K562 (cell line): Measurements from ENCODE around the gene GLI1. TPM values are rescaled to one million over a fixed set of nuclear protein-coding genes. Genes with fewer than 3 reads are reported as not detected.

Experiments used
- ATAC-seq: fragments of 200-7000 bp; cut with Tn5 transposase; 3 replicates; pipeline ENCODE4 v1.9.1; 2020; ENCODE audit warnings: moderate library complexity
- BruUV-seq: library from RNA; stranded (reverse); fragments of 400-500 nt; replicated peaks from 2 replicates; lab custom pipeline; 2021; lab: Mats Ljungman, UMichigan
- CTCF ChIA-PET: fragments of 300-600 bp; formaldehyde crosslinking; extraction: SDS; loops from one replicate; lab custom pipeline; 2021; ENCODE audit warnings: low intra/inter-chr PET ratio; lab: Yijun Ruan, JAX
- POLR2A ChIA-PET: fragments of 300-600, 350-650 bp; sonication (Branson Sonifier 250); formaldehyde crosslinking; extraction: SDS; loops from one replicate; lab custom pipeline; 2021; ENCODE audit warnings: antibody characterized with exemption, inconsistent platforms; lab: Yijun Ruan, JAX
- DNase-seq, 4 experiments: peaks; one replicate each; pipeline versions ENCODE4 v3.0.0 to v3.0.0-alpha.2; 2011 to 2018; ENCODE audit warnings: low spot score in 3 of 4, mixed read lengths in 3 of 4; ENCODE audit errors: extremely low read depth in 1 of 4
- FAIRE-seq: peaks from 2 replicates; lab custom pipeline; 2011; peaks lifted over from hg19 to GRCh38; lab: Jason Lieb, UNC
- H2AFZ ChIP-seq: 2 replicates; pipeline ENCODE4 v1.6.0; 2011; ENCODE audit warnings: low read depth, low read length, control low read depth, inconsistent platforms
- H3K27ac ChIP-seq: fragments of 200-600 bp; 3 replicates; pipeline ENCODE4 v1.8.0; 2011; ENCODE audit warnings: low read depth, mild to moderate bottlenecking, control low read depth, inconsistent platforms, low read length, moderate library complexity, mixed read lengths; ENCODE audit errors: extremely low read depth
- H3K27me3 ChIP-seq, 2 experiments: fragments of 300-600 bp in 1 of 2; 2 replicates in 1 of 2; 3 replicates in 1 of 2; pipeline versions ENCODE4 v1.6.0 to v1.8.0; 2011; ENCODE audit warnings: inconsistent platforms in 2 of 2, low read length in 2 of 2, mild to moderate bottlenecking in 1 of 2, mixed read lengths in 1 of 2, moderate library complexity in 1 of 2; ENCODE audit not compliant: control insufficient read depth in 2 of 2, insufficient read depth in 2 of 2
- H3K36me3 ChIP-seq: fragments of 300-600 bp; 3 replicates; pipeline ENCODE4 v1.8.0; 2011; ENCODE audit warnings: mild to moderate bottlenecking, low read length, inconsistent platforms; ENCODE audit not compliant: control insufficient read depth, insufficient read depth
- H3K4me1 ChIP-seq, 2 experiments: fragments of 200-600 bp in 1 of 2; replicated peaks in 1 of 2; 2 replicates in 1 of 2; 3 replicates in 1 of 2; pipeline versions ENCODE4 v1.5.1 to v1.8.0; 2011; ENCODE audit warnings: inconsistent platforms in 2 of 2, low read length in 2 of 2, mild to moderate bottlenecking in 1 of 2, mixed read lengths in 1 of 2, moderate library complexity in 1 of 2; ENCODE audit not compliant: control insufficient read depth in 2 of 2, insufficient read depth in 2 of 2
- H3K4me2 ChIP-seq: 2 replicates; pipeline ENCODE4 v1.6.1; 2011; ENCODE audit warnings: low read length, control low read depth, inconsistent platforms, mixed read lengths; ENCODE audit not compliant: insufficient read depth
- H3K4me3 ChIP-seq: fragments of 200-600 bp; sonication (generic), shearing (Covaris generic); 2 replicates; pipeline ENCODE4 v1.5.1; 2016; ENCODE audit warnings: control low read depth, inconsistent platforms
- H3K79me2 ChIP-seq: fragments of 200-600 bp; 3 replicates; pipeline ENCODE4 v1.8.0; 2011; ENCODE audit warnings: low read length, inconsistent platforms; ENCODE audit not compliant: control insufficient read depth, insufficient read depth
- H3K9ac ChIP-seq, 2 experiments: 2 replicates each; pipeline versions ENCODE4 v1.6.0 to v1.6.1; 2011; ENCODE audit warnings: low read depth in 2 of 2, low read length in 2 of 2, control low read depth in 1 of 2, inconsistent platforms in 1 of 2, mild to moderate bottlenecking in 1 of 2, mixed read lengths in 1 of 2; ENCODE audit not compliant: insufficient read depth in 1 of 2
- H3K9me1 ChIP-seq: one replicate; pipeline ENCODE4 v1.6.0; 2011; ENCODE audit warnings: inconsistent platforms, mild to moderate bottlenecking, low read length, moderate library complexity; ENCODE audit not compliant: control insufficient read depth, insufficient read depth
- H3K9me3 ChIP-seq: replicated peaks from 2 replicates; pipeline ENCODE4 v1.5.1; 2011; ENCODE audit warnings: low read depth, low read length, inconsistent platforms; ENCODE audit not compliant: control insufficient read depth, insufficient read depth
- H4K20me1 ChIP-seq: replicated peaks from 2 replicates; pipeline ENCODE4 v1.6.1; 2011; ENCODE audit warnings: low read length, inconsistent platforms, mixed read lengths; ENCODE audit not compliant: control insufficient read depth, insufficient read depth
- DIDO1 ChIP-seq: fragments of 450-650 bp; IDR thresholded peaks from 2 replicates; pipeline ENCODE4 v1.6.1; 2016; ENCODE audit warnings: low read depth, missing biosample characterization, missing genetic modification characterization
- HEY1 ChIP-seq: fragments of 250-450 bp; sonication (Bioruptor Pico); IDR thresholded peaks from 2 replicates; pipeline ENCODE4 v1.5.0; 2020; ENCODE audit warnings: mild to moderate bottlenecking, moderate library complexity, borderline replicate concordance
- ILF3 ChIP-seq: fragments of 450-650 bp; IDR thresholded peaks from 2 replicates; pipeline ENCODE4 v1.6.1; 2018; ENCODE audit warnings: antibody characterized with exemption, mild to moderate bottlenecking, moderate library complexity, borderline replicate concordance
- NR4A1 ChIP-seq, 2 experiments: fragments of 250-450 bp in 1 of 2; fragments of 450-650 bp in 1 of 2; sonication (Bioruptor Pico) in 1 of 2; IDR thresholded peaks; 2 replicates each; pipeline versions ENCODE4 v1.4.0 to v1.6.1; 2016 to 2020; ENCODE audit warnings: mild to moderate bottlenecking in 2 of 2, missing compliant biosample characterization in 1 of 2, missing genetic modification characterization in 1 of 2, moderate library complexity in 1 of 2
- POLR2A ChIP-seq: fragments of 450-650 bp; conservative IDR thresholded peaks from 2 replicates; pipeline ENCODE4 v1.6.1; 2016
- RBFOX2 ChIP-seq: fragments of 200-400 bp; formaldehyde crosslinking; IDR thresholded peaks from 2 replicates; pipeline ENCODE4 v1.6.1; 2017; ENCODE audit warnings: low read depth, mild to moderate bottlenecking, low read length, moderate library complexity
- RFX1 ChIP-seq: fragments of 450-650 bp; IDR thresholded peaks from 2 replicates; pipeline ENCODE4 v1.6.1; 2016; ENCODE audit warnings: mild to moderate bottlenecking, moderate library complexity
- SP2 ChIP-seq: IDR thresholded peaks from 2 replicates; pipeline ENCODE4 v1.6.1; 2011; ENCODE audit warnings: mild to moderate bottlenecking, low read depth, low read length, moderate library complexity; ENCODE audit not compliant: poor library complexity, severe bottlenecking; ENCODE audit errors: extremely low read depth
- TSC22D4 ChIP-seq: fragments of 450-650 bp; IDR thresholded peaks from 2 replicates; pipeline ENCODE4 v1.6.1; 2016; ENCODE audit warnings: missing genetic modification characterization, missing biosample characterization, control low read depth
- ZBTB1 ChIP-seq: sonication (generic); formaldehyde crosslinking; IDR thresholded peaks from 2 replicates; pipeline ENCODE4 v1.8.1; 2023; ENCODE audit warnings: missing genetic modification reagents, low read depth, mild to moderate bottlenecking, borderline replicate concordance
- ZNF77 ChIP-seq: fragments of 250-450 bp; sonication (Bioruptor Pico); IDR thresholded peaks from 2 replicates; pipeline ENCODE4 v1.5.0; 2020
- WGBS: fragments of 100-300 bp; shearing (Covaris generic); methylation state at CpG from one replicate; pipeline ENCODE4 v1.1.6; 2016; ENCODE audit warnings: low coverage, mixed read lengths; ENCODE audit not compliant: insufficient coverage; ENCODE audit errors: missing lambda C conversion rate; 5-methylcytosine and 5-hydroxymethylcytosine counted together
- in situ Hi-C: fragments of 300-500 bp; cut with MboI; formaldehyde crosslinking; loops from 4 replicates; pipeline ENCODE4 v1.15.0; 2018; ENCODE audit warnings: inconsistent platforms, mixed read lengths
- intact Hi-C: fragments of 100-400 bp; cut with micrococcal nuclease; formaldehyde crosslinking; loops from 2 replicates; pipeline ENCODE4 v1.14.2; 2022
- polyA plus RNA-seq, 8 experiments: library from polyadenylated mRNA; depleted of rRNA in 4 of 8; stranded (reverse) in 5 of 8; unstranded in 3 of 8; fragments of >200 nt; fragmentation: Nextera tagmentation in 2 of 8; fragmentation: Illumina TruSeq in 1 of 8; extraction: Ambion mirVana in 2 of 8; extraction: Trizol in 1 of 8; gene quantifications; 2 replicates each; pipeline versions ENCODE4 v1.2.1 to v1.2.3, GENCODE V29; 2011 to 2014; ENCODE audit warnings: inconsistent platforms in 1 of 8, missing spikeins in 1 of 8
- total RNA-seq, 7 experiments: library from RNA; depleted of rRNA in 6 of 7; stranded (reverse); fragments of >200 nt in 6 of 7; fragmentation: Illumina TruSeq in 2 of 7; extraction: Trizol in 2 of 7; gene quantifications; 2 replicates each; pipeline versions ENCODE4 v1.2.1 to v1.2.3, GENCODE V29; 2011 to 2021; ENCODE audit warnings: low replicate concordance in 1 of 7
- TF ChIP-seq, protein P1 (sequence below): fragments of 450-650 bp; conservative IDR thresholded peaks from 2 replicates; pipeline ENCODE4 v1.6.1; 2016; ENCODE audit warnings: missing genetic modification characterization, low read depth, mild to moderate bottlenecking, missing compliant biosample characterization, moderate library complexity
- TF ChIP-seq, protein P2 (sequence below): sonication (generic); formaldehyde crosslinking; IDR thresholded peaks from 2 replicates; pipeline ENCODE4 v1.8.0; 2022; ENCODE audit warnings: missing genetic modification reagents, mild to moderate bottlenecking, moderate library complexity, borderline replicate concordance

The GLI1 gene
- total and polyA plus RNA-seq, 9 of the 15 experiments (the other 6 are each of a cell fraction or from before 2014, with no cell fraction given), result 0.24 to 3.7 (median 0.61) TPM

DNA sequence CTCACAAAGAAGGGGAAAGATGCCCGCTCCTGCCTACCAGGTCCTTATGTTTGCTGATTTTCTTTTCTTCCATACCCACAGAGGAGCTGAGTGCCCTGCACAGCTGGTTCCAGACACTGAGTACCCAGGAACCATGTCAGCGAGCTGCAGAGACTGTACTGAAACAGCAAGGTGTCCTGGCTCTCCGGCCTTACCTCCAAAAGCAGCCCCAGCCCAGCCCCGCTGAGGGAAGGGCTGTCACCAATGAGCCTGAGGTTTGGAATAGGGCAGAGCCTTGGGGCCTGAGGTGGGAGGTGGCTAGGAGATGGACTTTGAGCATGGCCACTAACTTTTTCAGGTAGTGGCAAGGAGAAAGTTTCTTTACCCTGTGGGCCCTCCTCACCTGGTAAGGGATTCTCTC is 30.5 kb downstream of the GLI1 start:
- TF ChIP-seq RBFOX2 (peak; percentile 58), RFX1 (no peak), TSC22D4 (no peak), SP2 (no peak), NR4A1 (CRISPR knock-in tag; IDR thresholded peaks at IDR 0.05) (no peak), NR4A1 (tag; IDR thresholded peaks at IDR 0.05) (no peak), ILF3 (no peak), POLR2A (no peak), ZNF77 (no peak), HEY1 (CRISPR knock-in tag) (no peak), ZBTB1 (no peak), DIDO1 (tag) (no peak)
- TF ChIP-seq, protein P1, sequence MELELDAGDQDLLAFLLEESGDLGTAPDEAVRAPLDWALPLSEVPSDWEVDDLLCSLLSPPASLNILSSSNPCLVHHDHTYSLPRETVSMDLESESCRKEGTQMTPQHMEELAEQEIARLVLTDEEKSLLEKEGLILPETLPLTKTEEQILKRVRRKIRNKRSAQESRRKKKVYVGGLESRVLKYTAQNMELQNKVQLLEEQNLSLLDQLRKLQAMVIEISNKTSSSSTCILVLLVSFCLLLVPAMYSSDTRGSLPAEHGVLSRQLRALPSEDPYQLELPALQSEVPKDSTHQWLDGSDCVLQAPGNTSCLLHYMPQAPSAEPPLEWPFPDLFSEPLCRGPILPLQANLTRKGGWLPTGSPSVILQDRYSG, result no peak
- TF ChIP-seq, protein P2, sequence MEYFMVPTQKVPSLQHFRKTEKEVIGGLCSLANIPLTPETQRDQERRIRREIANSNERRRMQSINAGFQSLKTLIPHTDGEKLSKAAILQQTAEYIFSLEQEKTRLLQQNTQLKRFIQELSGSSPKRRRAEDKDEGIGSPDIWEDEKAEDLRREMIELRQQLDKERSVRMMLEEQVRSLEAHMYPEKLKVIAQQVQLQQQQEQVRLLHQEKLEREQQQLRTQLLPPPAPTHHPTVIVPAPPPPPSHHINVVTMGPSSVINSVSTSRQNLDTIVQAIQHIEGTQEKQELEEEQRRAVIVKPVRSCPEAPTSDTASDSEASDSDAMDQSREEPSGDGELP (CRISPR knock-in tag), result 0 out of 2 replicates have a peak, but pooled peaks have one; percentile 29
- FAIRE-seq, result no peak
- ChIA-PET POLR2A (interaction anchor here (0.6 to 1.4 kb wide), 6 partner anchors 14 to 245 kb away, joined by 3 to 4 read pairs (median 4); partner anchors contain the start of gene DDIT3), CTCF (no interaction called here)
- Histone ChIP-seq H3K4me1 (peaks cover 7 to 15% of the 10 kb centered on the region in 2 experiments), H3K79me2 (peaks cover 35% of the 10 kb centered on the region), H3K27me3 (no peaks in the 10 kb centered on the region), H2AFZ (no peak overlapping the region), H3K9ac (peak overlapping the region in 1 of 2 experiments; percentile 47; a peak in 1 of 4 replicates), H3K9me1 (peaks cover 3% of the 10 kb centered on the region), H3K4me3 (no peak overlapping the region), H3K9me3 (no peaks in the 10 kb centered on the region), H3K27ac (no peak overlapping the region), H3K4me2 (no peak overlapping the region), H4K20me1 (0 out of 2 replicates have a peak, but pooled peaks cover 3% of the 10 kb centered on the region), H3K36me3 (peaks cover 48% of the 10 kb centered on the region)
- 95% methylated on average over 4 of the region's 4 CpGs for WGBS
- no TSS peak for BruUV-seq
- ATAC-seq, result no peak
- in situ Hi-C loops (no loop called here), intact Hi-C loops (no loop called here)
- no peak for DNase-seq
